Uterus (tissue), 2 donors: ENCODE measurements around the gene OTUB2.

Source experiments
- CTCF ChIP-seq, 4 experiments: fragments of 200-600 bp in 2 of 4; fragments of 450-650 bp in 2 of 4; sonication (generic) in 2 of 4; IDR thresholded peaks; one replicate each; pipeline ENCODE4 v1.5.1; 2016 to 2019; ENCODE audit warnings: antibody characterized with exemption in 4 of 4, mild to moderate bottlenecking in 2 of 4, moderate library complexity in 1 of 4
- POLR2A ChIP-seq, 2 donors: fragments of 450-650 bp; IDR thresholded peaks; one replicate each; pipeline ENCODE4 v1.6.1; 2016; ENCODE audit warnings: antibody characterized with exemption in 2 of 2, mild to moderate bottlenecking in 1 of 2, moderate library complexity in 1 of 2

- TF ChIP-seq CTCF (IDR thresholded peaks at IDR 0.05) (no peak), POLR2A (IDR thresholded peaks at IDR 0.05) (no peak)
Observed at GRCh38 chr14:93991649-93992048, 34.5 kb upstream of the OTUB2 start.
